ENCODE measurements around the gene SUCLG1. TPM values are rescaled to one million over a fixed set of nuclear protein-coding genes. Genes with fewer than 3 reads are reported as not detected.
A peak's percentile ranks its signal among the peaks of the same experiment; 100 is the strongest.

The SUCLG1 gene
- total RNA-seq, 1 donor from 2014 or later: 52.7 TPM

DNA sequence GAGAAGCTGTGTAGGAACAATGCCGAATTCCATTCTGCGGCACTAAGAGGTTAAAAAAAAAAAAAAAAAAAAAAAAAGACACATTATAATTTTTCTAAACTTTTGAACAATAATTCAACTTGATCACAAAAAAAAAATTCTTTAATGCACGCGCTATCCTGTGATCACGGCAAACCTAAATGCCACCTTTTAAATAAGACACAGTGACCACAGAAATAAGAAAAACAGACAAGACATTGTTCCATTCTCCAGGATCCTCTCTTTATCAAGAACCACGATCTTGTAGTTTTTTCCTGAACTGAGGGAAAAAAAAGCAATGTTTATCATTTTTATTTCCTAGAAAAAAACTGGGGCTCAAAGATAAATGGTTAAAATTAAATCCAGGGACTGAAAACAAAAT, 9.4 kb downstream of the SUCLG1 start:
- DNase-seq (ENCODE audit: low read depth, low spot score): no peak
- peaks cover 9% of the 10 kb centered on the region for H3K36me3 Mint-ChIP-seq (ENCODE audit: low read depth)
- peaks cover 14% of the 10 kb centered on the region for H3K4me1 Mint-ChIP-seq
- H3K27me3 Mint-ChIP-seq (ENCODE audit: low read depth): no peaks in the 10 kb centered on the region
- no peaks in the 10 kb centered on the region for H3K9me3 Mint-ChIP-seq
- no peak overlapping the region for H3K4me3 Mint-ChIP-seq
- TF ChIP-seq, protein P1, sequence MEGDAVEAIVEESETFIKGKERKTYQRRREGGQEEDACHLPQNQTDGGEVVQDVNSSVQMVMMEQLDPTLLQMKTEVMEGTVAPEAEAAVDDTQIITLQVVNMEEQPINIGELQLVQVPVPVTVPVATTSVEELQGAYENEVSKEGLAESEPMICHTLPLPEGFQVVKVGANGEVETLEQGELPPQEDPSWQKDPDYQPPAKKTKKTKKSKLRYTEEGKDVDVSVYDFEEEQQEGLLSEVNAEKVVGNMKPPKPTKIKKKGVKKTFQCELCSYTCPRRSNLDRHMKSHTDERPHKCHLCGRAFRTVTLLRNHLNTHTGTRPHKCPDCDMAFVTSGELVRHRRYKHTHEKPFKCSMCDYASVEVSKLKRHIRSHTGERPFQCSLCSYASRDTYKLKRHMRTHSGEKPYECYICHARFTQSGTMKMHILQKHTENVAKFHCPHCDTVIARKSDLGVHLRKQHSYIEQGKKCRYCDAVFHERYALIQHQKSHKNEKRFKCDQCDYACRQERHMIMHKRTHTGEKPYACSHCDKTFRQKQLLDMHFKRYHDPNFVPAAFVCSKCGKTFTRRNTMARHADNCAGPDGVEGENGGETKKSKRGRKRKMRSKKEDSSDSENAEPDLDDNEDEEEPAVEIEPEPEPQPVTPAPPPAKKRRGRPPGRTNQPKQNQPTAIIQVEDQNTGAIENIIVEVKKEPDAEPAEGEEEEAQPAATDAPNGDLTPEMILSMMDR (conservative IDR thresholded peaks at IDR 0.05): no peak
- no peak overlapping the region for H3K27ac Mint-ChIP-seq (ENCODE audit: unreplicated experiment)

DNA sequence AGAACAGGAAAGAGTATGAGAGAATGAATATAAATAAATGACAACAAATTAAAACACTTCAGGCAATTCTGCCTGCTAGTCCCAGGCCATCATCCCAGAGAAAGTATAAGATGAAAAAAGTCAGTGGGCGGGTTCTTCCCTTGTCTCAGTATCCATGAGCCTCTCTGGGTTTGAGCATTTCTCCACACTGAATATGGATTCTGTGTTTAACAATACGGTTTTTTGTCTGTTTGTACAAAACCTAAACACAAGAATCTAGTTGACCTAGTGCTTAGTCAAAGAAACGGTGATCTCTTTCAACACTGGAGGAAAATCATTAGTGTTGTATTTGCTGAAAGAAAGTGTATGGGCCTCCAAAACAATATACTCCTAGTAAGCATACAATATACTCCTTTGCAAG, 10.0 kb downstream of the SUCLG1 start:
- Mint-ChIP-seq H3K4me3 (no peak overlapping the region), H3K27ac (ENCODE audit: unreplicated experiment) (peak overlapping the region; percentile 44), H3K4me1 (peaks cover 14% of the 10 kb centered on the region), H3K36me3 (ENCODE audit: low read depth) (peaks cover 9% of the 10 kb centered on the region), H3K27me3 (ENCODE audit: low read depth) (no peaks in the 10 kb centered on the region), H3K9me3 (no peaks in the 10 kb centered on the region)
- DNase-seq (ENCODE audit: low read depth, low spot score): no peak
- TF ChIP-seq, protein P1 (conservative IDR thresholded peaks at IDR 0.05): no peak

DNA sequence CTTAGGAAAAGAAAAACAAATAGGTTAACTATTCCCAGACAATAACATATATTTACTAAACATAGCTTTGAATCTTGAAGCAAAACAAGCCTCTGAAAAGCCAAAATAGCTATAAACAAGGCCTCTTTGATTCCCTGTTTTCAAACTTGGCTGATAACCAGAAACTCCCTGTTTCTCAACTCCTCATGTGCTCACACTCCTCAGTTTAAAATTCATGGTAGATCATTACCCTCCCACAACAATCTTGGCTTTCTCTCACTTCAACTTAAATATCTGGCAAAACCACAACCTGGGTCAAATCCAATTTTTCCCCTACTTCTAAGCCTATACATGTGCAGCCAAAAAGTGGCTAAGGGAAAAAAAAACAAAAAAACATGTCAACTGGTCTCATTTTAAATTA, 15.6 kb downstream of the SUCLG1 start:
- peaks cover 31% of the 10 kb centered on the region for H3K36me3 Mint-ChIP-seq (ENCODE audit: low read depth)
- no peaks in the 10 kb centered on the region for H3K4me1 Mint-ChIP-seq
- TF ChIP-seq, protein P1 (conservative IDR thresholded peaks at IDR 0.05): no peak
- DNase-seq (ENCODE audit: low read depth, low spot score): no peak
- no peaks in the 10 kb centered on the region for H3K27me3 Mint-ChIP-seq (ENCODE audit: low read depth)
- H3K9me3 Mint-ChIP-seq: peaks cover 4% of the 10 kb centered on the region
- no peak overlapping the region for H3K4me3 Mint-ChIP-seq
- no peak overlapping the region for H3K27ac Mint-ChIP-seq (ENCODE audit: unreplicated experiment)

DNA sequence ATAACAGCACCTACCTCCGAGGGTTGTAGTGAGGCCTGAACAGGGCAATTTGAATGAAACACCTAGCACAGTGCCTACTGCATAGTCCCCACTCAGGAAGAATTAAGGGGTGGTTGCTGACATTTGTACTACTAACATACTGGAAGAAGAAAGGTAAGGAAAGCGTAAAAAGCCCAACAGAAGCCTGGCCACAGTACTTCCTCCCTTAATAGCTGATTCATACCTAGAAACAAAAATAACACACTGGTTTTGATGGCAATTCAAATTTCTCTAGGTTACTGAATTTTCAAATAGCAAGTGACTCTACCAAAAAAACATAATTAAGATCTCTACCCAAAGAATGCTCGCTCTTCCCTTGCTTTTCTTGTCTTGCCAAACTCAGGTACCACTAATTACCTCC, 16.2 kb downstream of the SUCLG1 start:
- TF ChIP-seq, protein P1 (conservative IDR thresholded peaks at IDR 0.05): no peak
- Mint-ChIP-seq H3K4me3 (no peak overlapping the region), H3K36me3 (ENCODE audit: low read depth) (peaks cover 37% of the 10 kb centered on the region), H3K4me1 (no peaks in the 10 kb centered on the region), H3K27me3 (ENCODE audit: low read depth) (no peaks in the 10 kb centered on the region), H3K27ac (ENCODE audit: unreplicated experiment) (no peak overlapping the region), H3K9me3 (peaks cover 4% of the 10 kb centered on the region)
- DNase-seq (ENCODE audit: low read depth, low spot score): no peak

DNA sequence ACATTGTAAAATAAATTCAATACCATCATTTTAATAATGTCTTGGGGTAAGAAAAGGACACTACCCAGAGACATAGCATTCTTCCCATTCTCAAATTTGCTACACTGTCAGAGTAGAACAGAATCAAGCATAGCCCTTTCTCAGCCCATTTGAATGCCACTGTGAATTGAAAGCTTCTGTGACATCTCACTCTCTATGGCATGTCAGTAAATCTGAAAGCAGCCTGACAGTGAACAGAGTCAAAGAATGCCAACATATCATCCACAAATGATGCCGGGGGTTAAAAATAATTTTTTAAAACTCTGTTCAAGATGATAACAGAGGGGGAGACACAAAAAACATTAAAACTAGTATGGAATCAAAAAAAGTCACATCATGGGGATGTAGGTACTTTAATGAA, 17.6 kb downstream of the SUCLG1 start:
- Mint-ChIP-seq H3K27ac (ENCODE audit: unreplicated experiment) (no peak overlapping the region), H3K9me3 (peaks cover 4% of the 10 kb centered on the region), H3K4me3 (no peak overlapping the region), H3K36me3 (ENCODE audit: low read depth) (peaks cover 39% of the 10 kb centered on the region), H3K27me3 (ENCODE audit: low read depth) (no peaks in the 10 kb centered on the region), H3K4me1 (peaks cover 5% of the 10 kb centered on the region)
- DNase-seq (ENCODE audit: low read depth, low spot score): no peak
- TF ChIP-seq, protein P1 (conservative IDR thresholded peaks at IDR 0.05): no peak

DNA sequence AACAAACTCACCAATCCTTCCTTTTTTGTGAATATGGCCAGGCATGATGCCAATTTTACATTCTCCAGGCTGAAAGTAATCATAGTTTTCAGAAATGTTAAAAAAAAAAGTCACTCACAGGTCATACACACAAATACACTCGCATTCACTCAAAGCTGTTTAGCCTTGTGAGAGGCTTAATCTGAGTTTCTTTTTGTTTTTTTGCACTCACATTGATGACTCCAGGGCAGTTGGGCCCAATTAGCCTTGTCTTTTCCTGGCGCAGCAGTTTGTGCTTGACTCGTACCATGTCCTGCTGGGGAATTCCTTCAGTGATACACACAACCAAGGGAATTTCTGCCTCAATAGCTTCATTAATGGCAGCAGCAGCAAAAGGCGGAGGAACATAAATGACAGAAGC, 18.0 kb downstream of the SUCLG1 start:
- no peak for DNase-seq (ENCODE audit: low read depth, low spot score)
- Mint-ChIP-seq H3K4me3 (no peak overlapping the region), H3K36me3 (ENCODE audit: low read depth) (peaks cover 37% of the 10 kb centered on the region), H3K27me3 (ENCODE audit: low read depth) (no peaks in the 10 kb centered on the region), H3K9me3 (peaks cover 4% of the 10 kb centered on the region), H3K4me1 (peaks cover 9% of the 10 kb centered on the region), H3K27ac (ENCODE audit: unreplicated experiment) (no peak overlapping the region)
- TF ChIP-seq, protein P1 (conservative IDR thresholded peaks at IDR 0.05): no peak
